ENCODE results near the gene POLA1.

DNA sequence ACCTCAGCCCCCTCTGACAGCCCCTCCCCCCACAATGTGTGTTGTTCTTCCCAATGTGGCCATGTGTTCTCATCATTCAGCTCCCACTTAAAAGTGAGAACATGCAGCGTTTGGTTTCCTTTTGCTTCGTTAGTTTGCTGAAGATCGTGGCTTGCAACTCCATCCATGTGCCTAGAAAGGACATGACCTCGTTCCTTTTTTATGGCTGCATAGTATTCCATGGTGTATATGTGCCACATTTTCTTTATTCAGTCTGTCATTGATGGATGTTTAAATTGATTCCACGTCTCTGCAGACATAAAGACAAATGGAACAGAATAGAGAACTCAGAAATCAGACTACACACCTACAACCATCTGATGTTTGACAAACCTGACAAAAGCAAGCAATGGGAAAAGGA lies 276.1 kb downstream of the POLA1 start:
- TF ChIP-seq, protein P1, sequence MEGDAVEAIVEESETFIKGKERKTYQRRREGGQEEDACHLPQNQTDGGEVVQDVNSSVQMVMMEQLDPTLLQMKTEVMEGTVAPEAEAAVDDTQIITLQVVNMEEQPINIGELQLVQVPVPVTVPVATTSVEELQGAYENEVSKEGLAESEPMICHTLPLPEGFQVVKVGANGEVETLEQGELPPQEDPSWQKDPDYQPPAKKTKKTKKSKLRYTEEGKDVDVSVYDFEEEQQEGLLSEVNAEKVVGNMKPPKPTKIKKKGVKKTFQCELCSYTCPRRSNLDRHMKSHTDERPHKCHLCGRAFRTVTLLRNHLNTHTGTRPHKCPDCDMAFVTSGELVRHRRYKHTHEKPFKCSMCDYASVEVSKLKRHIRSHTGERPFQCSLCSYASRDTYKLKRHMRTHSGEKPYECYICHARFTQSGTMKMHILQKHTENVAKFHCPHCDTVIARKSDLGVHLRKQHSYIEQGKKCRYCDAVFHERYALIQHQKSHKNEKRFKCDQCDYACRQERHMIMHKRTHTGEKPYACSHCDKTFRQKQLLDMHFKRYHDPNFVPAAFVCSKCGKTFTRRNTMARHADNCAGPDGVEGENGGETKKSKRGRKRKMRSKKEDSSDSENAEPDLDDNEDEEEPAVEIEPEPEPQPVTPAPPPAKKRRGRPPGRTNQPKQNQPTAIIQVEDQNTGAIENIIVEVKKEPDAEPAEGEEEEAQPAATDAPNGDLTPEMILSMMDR (IDR thresholded peaks at IDR 0.05), result no peak
- no peak for TF ChIP-seq POLR2A (IDR thresholded peaks at IDR 0.05)

All from thyroid gland (tissue), 4 donors.